ENCODE data around the gene EDIL3. TPM values are rescaled to one million over a fixed set of nuclear protein-coding genes. Genes with fewer than 3 reads are reported as not detected.

The EDIL3 gene
- total RNA-seq, 1 experiment from 2014 or later = 7.2 TPM

GRCh38 chr5:84213212-84213611, 171.5 kb downstream of the EDIL3 start:
- Histone ChIP-seq H3K4me1 (replicated peaks; ENCODE audit: insufficient read depth) (no peaks in the 10 kb centered on the region), H3K4me2 (no peak overlapping the region), H3K9me2 (ENCODE audit: insufficient read depth) (no peaks in the 10 kb centered on the region; the same call in 1 of the 2 replicates), H3K9me3 (ENCODE audit: insufficient read depth, low read depth) (no peaks in the 10 kb centered on the region), H3K4me3 (no peak overlapping the region), H3K27ac (no peak overlapping the region), H3K27me3 (ENCODE audit: insufficient read depth, low read depth) (no peaks in the 10 kb centered on the region), H2AFZ (no peak overlapping the region), H3K79me2 (ENCODE audit: low read depth) (no peaks in the 10 kb centered on the region), H3F3A (ENCODE audit: insufficient read depth, low read depth) (no peaks in the 10 kb centered on the region), H4K20me1 (ENCODE audit: insufficient read depth) (no peaks in the 10 kb centered on the region), H3K36me3 (ENCODE audit: low read depth) (no peaks in the 10 kb centered on the region)
- POLR2A ChIA-PET (ENCODE audit: unreplicated experiment) = no interaction called here
- no peak for TF ChIP-seq CTCF (conservative IDR thresholded peaks at IDR 0.05)
- no peak for TF ChIP-seq EZH2 (IDR thresholded peaks at IDR 0.05; ENCODE audit: low read depth)
- no TSS peak for BruUV-seq (replicated peaks)
- CTCF ChIA-PET = no interaction called here
- no peak for DNase-seq
- intact Hi-C loops (cut with micrococcal nuclease; ENCODE audit: unreplicated experiment) = no loop called here

- H4K20me1 ChIP-seq (ENCODE audit: insufficient read depth) = no peaks in the 10 kb centered on the region
- no peaks in the 10 kb centered on the region for H3K4me1 ChIP-seq (replicated peaks; ENCODE audit: insufficient read depth)
- no peaks in the 10 kb centered on the region for H3K79me2 ChIP-seq (ENCODE audit: low read depth)
- ChIA-PET POLR2A (ENCODE audit: unreplicated experiment) (no interaction called here), CTCF (no interaction called here)
- H3K4me2 ChIP-seq = no peak overlapping the region
- TF ChIP-seq CTCF (conservative IDR thresholded peaks at IDR 0.05) (no peak), EZH2 (IDR thresholded peaks at IDR 0.05; ENCODE audit: low read depth) (no peak)
- no peak overlapping the region for H3K4me3 ChIP-seq
- BruUV-seq (replicated peaks) = no TSS peak
- H2AFZ ChIP-seq = no peak overlapping the region
- DNase-seq = no peak
- intact Hi-C loops (cut with micrococcal nuclease; ENCODE audit: unreplicated experiment) = no loop called here
- H3K9me3 ChIP-seq (ENCODE audit: insufficient read depth, low read depth) = no peaks in the 10 kb centered on the region
- H3K9me2 ChIP-seq (ENCODE audit: insufficient read depth) = no peaks in the 10 kb centered on the region; the same call in 1 of the 2 replicates
- H3K27me3 ChIP-seq (ENCODE audit: insufficient read depth, low read depth) = no peaks in the 10 kb centered on the region
- H3K27ac ChIP-seq = no peak overlapping the region
- no peaks in the 10 kb centered on the region for H3K36me3 ChIP-seq (ENCODE audit: low read depth)
- no peaks in the 10 kb centered on the region for H3F3A ChIP-seq (ENCODE audit: insufficient read depth, low read depth)
Measured at GRCh38 chr5:84204772-84205171, 179.9 kb downstream of the EDIL3 start.

GRCh38 chr5:84202136-84202535, 182.5 kb downstream of the EDIL3 start:
- H3K9me3 ChIP-seq (ENCODE audit: insufficient read depth, low read depth) = no peaks in the 10 kb centered on the region
- H3F3A ChIP-seq (ENCODE audit: insufficient read depth, low read depth) = no peaks in the 10 kb centered on the region
- no TSS peak for BruUV-seq (replicated peaks)
- H3K27me3 ChIP-seq (ENCODE audit: insufficient read depth, low read depth) = no peaks in the 10 kb centered on the region
- H3K79me2 ChIP-seq (ENCODE audit: low read depth) = no peaks in the 10 kb centered on the region
- intact Hi-C loops (cut with micrococcal nuclease; ENCODE audit: unreplicated experiment) = no loop called here
- DNase-seq = no peak
- no peaks in the 10 kb centered on the region for H4K20me1 ChIP-seq (ENCODE audit: insufficient read depth)
- ChIA-PET POLR2A (ENCODE audit: unreplicated experiment) (no interaction called here), CTCF (no interaction called here)
- H3K4me1 ChIP-seq (replicated peaks; ENCODE audit: insufficient read depth) = no peaks in the 10 kb centered on the region
- TF ChIP-seq CTCF (conservative IDR thresholded peaks at IDR 0.05) (no peak), EZH2 (IDR thresholded peaks at IDR 0.05; ENCODE audit: low read depth) (no peak)
- no peak overlapping the region for H3K27ac ChIP-seq
- H3K4me3 ChIP-seq = no peak overlapping the region
- H3K4me2 ChIP-seq = no peak overlapping the region
- H3K36me3 ChIP-seq (ENCODE audit: low read depth) = no peaks in the 10 kb centered on the region
- no peaks in the 10 kb centered on the region for H3K9me2 ChIP-seq (ENCODE audit: insufficient read depth)
- H2AFZ ChIP-seq = no peak overlapping the region
